ENCODE results near the gene CABLES1.

The CABLES1 gene

GRCh38 chr18:23113576-23113975 lies 21.7 kb upstream of the CABLES1 start:
- no peak for FAIRE-seq

- no peak for FAIRE-seq
These were observed 21.0 kb upstream of the CABLES1 start for GRCh38 chr18:23114171-23114881.

- FAIRE-seq, result no peak
These were observed 20.4 kb upstream of the CABLES1 start for GRCh38 chr18:23114911-23115310.

- FAIRE-seq, result no peak
These were observed 19.6 kb upstream of the CABLES1 start for GRCh38 chr18:23115683-23116096.

- no peak for FAIRE-seq
These were observed 14.2 kb upstream of the CABLES1 start for GRCh38 chr18:23121133-23121532.

- FAIRE-seq, result no peak
These were observed 12.7 kb upstream of the CABLES1 start for GRCh38 chr18:23122334-23123229.

- no peak for FAIRE-seq
These were observed 8.8 kb upstream of the CABLES1 start for GRCh38 chr18:23126376-23127056.

GRCh38 chr18:23127090-23127489 lies 8.2 kb upstream of the CABLES1 start:
- FAIRE-seq, result no peak

GRCh38 chr18:23129355-23130002 lies 5.8 kb upstream of the CABLES1 start:
- no peak for FAIRE-seq

- peak; percentile 89 for FAIRE-seq
These were observed 3.5 kb upstream of the CABLES1 start for GRCh38 chr18:23131693-23132319.

GRCh38 chr18:23133860-23134779 lies 1.2 kb upstream of the CABLES1 start:
- no peak for FAIRE-seq

- FAIRE-seq, result no peak
These were observed 453 bp downstream of the CABLES1 start for GRCh38 chr18:23135550-23136325.

- no peak for FAIRE-seq
These were observed 1.2 kb downstream of the CABLES1 start for GRCh38 chr18:23136326-23137096.

GRCh38 chr18:23137097-23137635 lies 1.9 kb downstream of the CABLES1 start:
- FAIRE-seq, result no peak

- no peak for FAIRE-seq
These were observed 2.5 kb downstream of the CABLES1 start for GRCh38 chr18:23137788-23138216.

- FAIRE-seq, result no peak
These were observed 3.2 kb downstream of the CABLES1 start for GRCh38 chr18:23138471-23138870.

GRCh38 chr18:23141104-23141999 lies 6.1 kb downstream of the CABLES1 start:
- no peak for FAIRE-seq

GRCh38 chr18:23142251-23142929 lies 7.1 kb downstream of the CABLES1 start:
- no peak for FAIRE-seq

Measured in A204.1 (cell line).